Skeletal muscle tissue (tissue), 4 donors: ENCODE data around the gene SSTR3. TPM values are rescaled to one million over a fixed set of nuclear protein-coding genes. Genes with fewer than 3 reads are reported as not detected.

Experiments
- H3K27ac ChIP-seq: one replicate; pipeline ENCODE4 v1.7.0; 2013; ENCODE audit warnings: mild to moderate bottlenecking, low read depth, low read length, inconsistent platforms
- H3K27me3 ChIP-seq, 3 donors: one replicate each; pipeline ENCODE4 v1.7.0; 2013; ENCODE audit warnings: low read length in 3 of 3; ENCODE audit not compliant: control insufficient read depth in 3 of 3, insufficient read depth in 3 of 3
- H3K36me3 ChIP-seq, 3 donors: one replicate each; pipeline ENCODE4 v1.7.0; 2013; ENCODE audit warnings: low read length in 3 of 3; ENCODE audit not compliant: control insufficient read depth in 3 of 3, insufficient read depth in 3 of 3
- H3K4me1 ChIP-seq, 3 donors: one replicate each; pipeline ENCODE4 v1.7.0; 2013; ENCODE audit warnings: low read length in 3 of 3, mild to moderate bottlenecking in 3 of 3; ENCODE audit not compliant: control insufficient read depth in 3 of 3, insufficient read depth in 3 of 3
- H3K4me3 ChIP-seq, 3 donors: one replicate each; pipeline ENCODE4 v1.7.0; 2013; ENCODE audit warnings: low read length in 3 of 3
- H3K9ac ChIP-seq, 3 donors: one replicate each; pipeline ENCODE4 v1.7.0; 2013; ENCODE audit warnings: low read length in 3 of 3, mild to moderate bottlenecking in 3 of 3, moderate library complexity in 2 of 3, low read depth in 1 of 3
- H3K9me3 ChIP-seq, 3 donors: one replicate each; pipeline ENCODE4 v1.7.0; 2013; ENCODE audit warnings: low read length in 3 of 3; ENCODE audit not compliant: control insufficient read depth in 3 of 3
- total RNA-seq: library from RNA; depleted of rRNA; stranded (reverse); fragments of >200 nt; gene quantifications from one replicate; pipeline ENCODE4 v1.2.3, GENCODE V29; 2014
- donor health status: Osteomylitis.

Gene SSTR3
- total RNA-seq, 1 donor from 2014 or later = not detected

- no peak overlapping the region for H3K27ac ChIP-seq
- no peaks in the 10 kb centered on the region for H3K36me3 ChIP-seq
- H3K4me1 ChIP-seq = peaks cover 25 to 33% (median 30%) of the 10 kb centered on the region in 3 donors
- H3K4me3 ChIP-seq = no peak overlapping the region
- H3K27me3 ChIP-seq = peaks cover 0 to 3% (median 0%) of the 10 kb centered on the region in 3 donors
- H3K9me3 ChIP-seq = no peaks in the 10 kb centered on the region
- H3K9ac ChIP-seq = no peak overlapping the region
These were observed 42.9 kb downstream of the SSTR3 start for GRCh38 chr22:37169406-37169805.

GRCh38 chr22:37167981-37168647, 44.2 kb downstream of the SSTR3 start:
- no peak overlapping the region for H3K27ac ChIP-seq
- H3K4me1 ChIP-seq = peaks cover 21 to 33% (median 30%) of the 10 kb centered on the region in 3 donors

GRCh38 chr22:37167176-37167980, 44.9 kb downstream of the SSTR3 start:
- Histone ChIP-seq H3K36me3 (no peaks in the 10 kb centered on the region), H3K4me1 (peaks cover 21 to 33% (median 30%) of the 10 kb centered on the region in 3 donors), H3K9ac (peak overlapping the region; percentile 2 to 76 (median 66)), H3K9me3 (no peaks in the 10 kb centered on the region), H3K27ac (no peak overlapping the region), H3K27me3 (peaks cover 3 to 5% (median 4%) of the 10 kb centered on the region in 3 donors), H3K4me3 (peak overlapping the region in 1 of 3 donors; percentile 60)

More at GRCh38 chr22:37167981-37168647, 44.2 kb downstream of the SSTR3 start:
- Histone ChIP-seq H3K27me3 (peaks cover 0 to 4% (median 3%) of the 10 kb centered on the region in 3 donors), H3K36me3 (no peaks in the 10 kb centered on the region), H3K4me3 (no peak overlapping the region), H3K9me3 (no peaks in the 10 kb centered on the region), H3K9ac (peak overlapping the region in 1 of 3 donors; percentile 34)

DNA sequence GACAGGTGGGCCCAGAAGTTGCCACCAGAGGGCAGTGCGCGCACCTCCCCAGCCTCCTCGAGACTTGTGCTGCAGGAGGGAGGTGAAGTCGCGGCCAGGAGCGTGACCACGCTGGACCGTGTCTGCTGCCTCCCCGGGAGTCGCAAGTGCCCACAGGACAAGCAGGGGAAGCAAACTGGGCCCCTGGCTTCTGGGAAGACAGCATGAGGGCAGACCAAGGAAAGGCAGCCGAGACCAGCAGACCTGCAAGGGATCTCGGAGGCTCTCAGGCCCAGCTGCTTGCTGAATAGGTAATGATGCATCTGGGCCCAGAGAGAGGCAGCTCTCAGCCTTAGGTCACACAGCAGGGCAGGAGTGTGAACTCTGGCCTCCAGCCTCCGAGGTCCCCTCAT, 45.6 kb downstream of the SSTR3 start:
- Histone ChIP-seq H3K9me3 (no peaks in the 10 kb centered on the region), H3K4me1 (peaks cover 21 to 33% (median 30%) of the 10 kb centered on the region in 3 donors), H3K36me3 (no peaks in the 10 kb centered on the region), H3K27me3 (peaks cover 3 to 9% (median 4%) of the 10 kb centered on the region in 3 donors), H3K9ac (peak overlapping the region; percentile 2 to 76 (median 66)), H3K4me3 (peak overlapping the region in 2 of 3 donors; percentile 56 to 60), H3K27ac (no peak overlapping the region)

GRCh38 chr22:37165940-37166674, 46.2 kb downstream of the SSTR3 start:
- Histone ChIP-seq H3K9ac (peak overlapping the region in 1 of 3 donors; percentile 76), H3K4me1 (peaks cover 21 to 33% (median 30%) of the 10 kb centered on the region in 3 donors), H3K27ac (no peak overlapping the region), H3K4me3 (no peak overlapping the region), H3K27me3 (peaks cover 3 to 14% (median 4%) of the 10 kb centered on the region in 3 donors), H3K36me3 (no peaks in the 10 kb centered on the region), H3K9me3 (peaks cover 0 to 4% (median 0%) of the 10 kb centered on the region in 3 donors)

GRCh38 chr22:37165066-37165465, 47.2 kb downstream of the SSTR3 start:
- H3K36me3 ChIP-seq = no peaks in the 10 kb centered on the region
- peaks cover 0 to 4% (median 0%) of the 10 kb centered on the region in 3 donors for H3K9me3 ChIP-seq
- H3K4me3 ChIP-seq = no peak overlapping the region
- H3K4me1 ChIP-seq = peaks cover 21 to 33% (median 30%) of the 10 kb centered on the region in 3 donors
- no peak overlapping the region for H3K9ac ChIP-seq
- H3K27ac ChIP-seq = no peak overlapping the region
- H3K27me3 ChIP-seq = peaks cover 3 to 18% (median 6%) of the 10 kb centered on the region in 3 donors

DNA sequence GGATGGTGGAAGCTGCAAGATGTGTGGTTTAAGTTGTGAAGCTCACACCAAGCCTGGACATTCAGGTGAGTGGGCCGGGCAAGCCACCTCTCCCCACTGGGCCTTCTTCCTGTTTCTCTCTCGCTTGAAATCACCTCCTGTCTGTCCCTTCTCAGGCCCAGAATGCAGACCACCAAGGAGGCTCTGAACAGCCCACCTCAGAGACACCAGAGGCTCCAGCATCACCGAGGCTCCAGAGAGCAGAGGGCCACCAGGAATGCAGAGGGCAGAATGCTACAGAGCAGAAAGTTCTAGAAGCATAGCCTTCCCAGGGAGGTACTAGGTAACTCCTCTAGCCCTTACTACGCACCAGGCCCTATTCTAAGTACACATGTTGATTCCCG, 47.8 kb downstream of the SSTR3 start:
- Histone ChIP-seq H3K36me3 (no peaks in the 10 kb centered on the region), H3K27me3 (peaks cover 2 to 23% (median 10%) of the 10 kb centered on the region in 3 donors), H3K9me3 (peaks cover 0 to 4% (median 0%) of the 10 kb centered on the region in 3 donors), H3K4me1 (peaks cover 21 to 33% (median 30%) of the 10 kb centered on the region in 3 donors), H3K27ac (no peak overlapping the region), H3K4me3 (no peak overlapping the region), H3K9ac (no peak overlapping the region)

- no peaks in the 10 kb centered on the region for H3K36me3 ChIP-seq
- no peak overlapping the region for H3K4me3 ChIP-seq
- H3K9me3 ChIP-seq = peaks cover 0 to 4% (median 0%) of the 10 kb centered on the region in 3 donors
- H3K27ac ChIP-seq = no peak overlapping the region
- no peak overlapping the region for H3K9ac ChIP-seq
- peaks cover under 1 to 27% (median 14%) of the 10 kb centered on the region in 3 donors for H3K27me3 ChIP-seq
- peaks cover 21 to 33% (median 30%) of the 10 kb centered on the region in 3 donors for H3K4me1 ChIP-seq
These were observed 48.4 kb downstream of the SSTR3 start for GRCh38 chr22:37163575-37164504.

DNA sequence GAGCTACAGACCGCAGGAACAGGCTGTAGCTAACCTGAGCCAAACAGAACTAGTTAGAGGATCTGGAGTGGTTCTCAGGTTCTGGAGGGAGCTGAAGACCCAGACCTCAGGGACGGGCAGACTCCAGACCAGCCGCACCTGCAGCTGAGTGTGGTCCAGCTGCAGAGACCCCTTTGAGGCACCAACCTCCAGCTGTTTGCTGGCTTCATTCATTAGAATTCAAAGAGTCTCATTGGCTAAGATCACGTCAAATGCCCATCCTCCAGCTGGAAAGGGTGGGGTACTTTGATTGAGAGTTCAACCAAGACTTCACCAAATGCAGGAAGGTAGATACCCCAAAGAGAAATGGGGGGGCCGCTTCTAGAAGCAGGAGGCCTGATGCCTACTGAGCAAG, 49.2 kb downstream of the SSTR3 start:
- no peak overlapping the region for H3K27ac ChIP-seq

More for the DNA sequence above, 49.2 kb downstream of the SSTR3 start:
- Histone ChIP-seq H3K9ac (no peak overlapping the region), H3K4me1 (peaks cover 15 to 29% (median 25%) of the 10 kb centered on the region in 3 donors), H3K27me3 (peaks cover 6 to 33% (median 16%) of the 10 kb centered on the region in 3 donors), H3K4me3 (no peak overlapping the region), H3K9me3 (peaks cover 0 to 4% (median 0%) of the 10 kb centered on the region in 3 donors), H3K36me3 (no peaks in the 10 kb centered on the region)
